ENCODE results near the gene L1CAM. TPM values are rescaled to one million over a fixed set of nuclear protein-coding genes. Genes with fewer than 3 reads are reported as not detected.

L1CAM gene
- total and polyA plus RNA-seq, 9 of the 15 experiments (the other 6 are each of a cell fraction or from before 2014, with no cell fraction given), result 0.09 to 0.86 (median 0.26) TPM; not detected in 3

DNA sequence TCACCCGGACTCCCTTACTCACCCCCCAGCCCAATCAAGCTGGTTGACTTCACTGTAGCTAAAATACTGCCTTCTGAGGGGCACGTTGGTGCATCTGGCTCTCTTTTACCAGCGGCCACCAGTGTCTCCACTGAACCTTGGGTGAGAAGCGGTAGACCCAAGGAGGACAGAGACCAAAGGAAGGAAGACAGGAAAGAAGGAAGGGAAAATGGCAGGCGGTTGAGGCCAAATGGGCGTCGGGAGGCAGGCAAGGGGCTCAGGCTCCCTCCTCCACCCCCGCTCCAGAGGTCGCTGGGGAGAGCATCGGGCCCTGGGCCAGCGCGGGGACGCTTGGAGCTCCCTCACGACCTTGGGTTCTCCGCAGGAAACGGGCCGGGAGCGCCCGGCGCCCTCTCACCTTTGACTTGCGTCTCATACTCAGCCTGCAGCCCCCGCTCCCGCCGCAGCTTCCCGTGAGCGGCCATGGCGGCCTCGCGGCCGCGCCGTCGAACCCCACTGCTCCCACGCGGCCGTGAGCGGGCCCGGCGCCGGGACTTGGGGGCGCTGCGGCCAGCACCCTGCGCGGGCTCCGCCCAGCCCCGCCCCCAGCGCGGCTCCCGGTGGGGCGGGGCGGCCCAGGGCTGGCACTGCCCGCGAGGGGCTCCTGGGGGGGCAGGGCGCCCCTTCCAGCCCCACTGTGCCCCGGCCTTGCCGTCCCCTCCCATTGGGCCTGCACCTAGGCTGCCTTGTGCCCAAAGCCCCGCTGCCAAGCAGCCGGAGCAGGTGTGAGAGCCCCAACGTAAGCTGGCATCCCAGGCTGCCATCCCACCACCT lies 40.0 kb upstream of the L1CAM start, which contains the start of gene ARHGAP4 (continued):
- TF ChIP-seq, protein P1, sequence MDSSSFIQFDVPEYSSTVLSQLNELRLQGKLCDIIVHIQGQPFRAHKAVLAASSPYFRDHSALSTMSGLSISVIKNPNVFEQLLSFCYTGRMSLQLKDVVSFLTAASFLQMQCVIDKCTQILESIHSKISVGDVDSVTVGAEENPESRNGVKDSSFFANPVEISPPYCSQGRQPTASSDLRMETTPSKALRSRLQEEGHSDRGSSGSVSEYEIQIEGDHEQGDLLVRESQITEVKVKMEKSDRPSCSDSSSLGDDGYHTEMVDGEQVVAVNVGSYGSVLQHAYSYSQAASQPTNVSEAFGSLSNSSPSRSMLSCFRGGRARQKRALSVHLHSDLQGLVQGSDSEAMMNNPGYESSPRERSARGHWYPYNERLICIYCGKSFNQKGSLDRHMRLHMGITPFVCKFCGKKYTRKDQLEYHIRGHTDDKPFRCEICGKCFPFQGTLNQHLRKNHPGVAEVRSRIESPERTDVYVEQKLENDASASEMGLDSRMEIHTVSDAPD (CRISPR knock-in tag; IDR thresholded peaks at IDR 0.05), result no peak
- TF ChIP-seq JUND (IDR thresholded peaks at IDR 0.05; ENCODE audit: borderline replicate concordance, low read depth, low read length), result no peak
- TF ChIP-seq JUND (tag; IDR thresholded peaks at IDR 0.05; ENCODE audit: borderline replicate concordance, low read depth, low read length), result no peak
- no peak for TF ChIP-seq TRIM28 (IDR thresholded peaks at IDR 0.05)
- TF ChIP-seq BCL6 (CRISPR knock-in tag; IDR thresholded peaks at IDR 0.05), result no peak
- TF ChIP-seq YY1 (IDR thresholded peaks at IDR 0.05; ENCODE audit: borderline replicate concordance in 1 of 3, control insufficient read depth in 1 of 3, extremely low read depth in 1 of 3, insufficient read depth in 3 of 3, insufficient read length in 1 of 3, insufficient replicate concordance in 2 of 3, low read depth in 1 of 3, low read length in 2 of 3), result peak in 2 of 3 experiments; percentile 76 to 87
- TF ChIP-seq SMC3 (conservative IDR thresholded peaks at IDR 0.05; ENCODE audit: insufficient read depth, low read depth, low read length), result no peak
- TF ChIP-seq RFX1 (IDR thresholded peaks at IDR 0.05), result no peak
- no peak for TF ChIP-seq HCFC1 (IDR thresholded peaks at IDR 0.05; ENCODE audit: low read depth, low read length)
- no peak for TF ChIP-seq PTTG1 (tag; IDR thresholded peaks at IDR 0.05; ENCODE audit: low read depth)
- TF ChIP-seq, protein P2, sequence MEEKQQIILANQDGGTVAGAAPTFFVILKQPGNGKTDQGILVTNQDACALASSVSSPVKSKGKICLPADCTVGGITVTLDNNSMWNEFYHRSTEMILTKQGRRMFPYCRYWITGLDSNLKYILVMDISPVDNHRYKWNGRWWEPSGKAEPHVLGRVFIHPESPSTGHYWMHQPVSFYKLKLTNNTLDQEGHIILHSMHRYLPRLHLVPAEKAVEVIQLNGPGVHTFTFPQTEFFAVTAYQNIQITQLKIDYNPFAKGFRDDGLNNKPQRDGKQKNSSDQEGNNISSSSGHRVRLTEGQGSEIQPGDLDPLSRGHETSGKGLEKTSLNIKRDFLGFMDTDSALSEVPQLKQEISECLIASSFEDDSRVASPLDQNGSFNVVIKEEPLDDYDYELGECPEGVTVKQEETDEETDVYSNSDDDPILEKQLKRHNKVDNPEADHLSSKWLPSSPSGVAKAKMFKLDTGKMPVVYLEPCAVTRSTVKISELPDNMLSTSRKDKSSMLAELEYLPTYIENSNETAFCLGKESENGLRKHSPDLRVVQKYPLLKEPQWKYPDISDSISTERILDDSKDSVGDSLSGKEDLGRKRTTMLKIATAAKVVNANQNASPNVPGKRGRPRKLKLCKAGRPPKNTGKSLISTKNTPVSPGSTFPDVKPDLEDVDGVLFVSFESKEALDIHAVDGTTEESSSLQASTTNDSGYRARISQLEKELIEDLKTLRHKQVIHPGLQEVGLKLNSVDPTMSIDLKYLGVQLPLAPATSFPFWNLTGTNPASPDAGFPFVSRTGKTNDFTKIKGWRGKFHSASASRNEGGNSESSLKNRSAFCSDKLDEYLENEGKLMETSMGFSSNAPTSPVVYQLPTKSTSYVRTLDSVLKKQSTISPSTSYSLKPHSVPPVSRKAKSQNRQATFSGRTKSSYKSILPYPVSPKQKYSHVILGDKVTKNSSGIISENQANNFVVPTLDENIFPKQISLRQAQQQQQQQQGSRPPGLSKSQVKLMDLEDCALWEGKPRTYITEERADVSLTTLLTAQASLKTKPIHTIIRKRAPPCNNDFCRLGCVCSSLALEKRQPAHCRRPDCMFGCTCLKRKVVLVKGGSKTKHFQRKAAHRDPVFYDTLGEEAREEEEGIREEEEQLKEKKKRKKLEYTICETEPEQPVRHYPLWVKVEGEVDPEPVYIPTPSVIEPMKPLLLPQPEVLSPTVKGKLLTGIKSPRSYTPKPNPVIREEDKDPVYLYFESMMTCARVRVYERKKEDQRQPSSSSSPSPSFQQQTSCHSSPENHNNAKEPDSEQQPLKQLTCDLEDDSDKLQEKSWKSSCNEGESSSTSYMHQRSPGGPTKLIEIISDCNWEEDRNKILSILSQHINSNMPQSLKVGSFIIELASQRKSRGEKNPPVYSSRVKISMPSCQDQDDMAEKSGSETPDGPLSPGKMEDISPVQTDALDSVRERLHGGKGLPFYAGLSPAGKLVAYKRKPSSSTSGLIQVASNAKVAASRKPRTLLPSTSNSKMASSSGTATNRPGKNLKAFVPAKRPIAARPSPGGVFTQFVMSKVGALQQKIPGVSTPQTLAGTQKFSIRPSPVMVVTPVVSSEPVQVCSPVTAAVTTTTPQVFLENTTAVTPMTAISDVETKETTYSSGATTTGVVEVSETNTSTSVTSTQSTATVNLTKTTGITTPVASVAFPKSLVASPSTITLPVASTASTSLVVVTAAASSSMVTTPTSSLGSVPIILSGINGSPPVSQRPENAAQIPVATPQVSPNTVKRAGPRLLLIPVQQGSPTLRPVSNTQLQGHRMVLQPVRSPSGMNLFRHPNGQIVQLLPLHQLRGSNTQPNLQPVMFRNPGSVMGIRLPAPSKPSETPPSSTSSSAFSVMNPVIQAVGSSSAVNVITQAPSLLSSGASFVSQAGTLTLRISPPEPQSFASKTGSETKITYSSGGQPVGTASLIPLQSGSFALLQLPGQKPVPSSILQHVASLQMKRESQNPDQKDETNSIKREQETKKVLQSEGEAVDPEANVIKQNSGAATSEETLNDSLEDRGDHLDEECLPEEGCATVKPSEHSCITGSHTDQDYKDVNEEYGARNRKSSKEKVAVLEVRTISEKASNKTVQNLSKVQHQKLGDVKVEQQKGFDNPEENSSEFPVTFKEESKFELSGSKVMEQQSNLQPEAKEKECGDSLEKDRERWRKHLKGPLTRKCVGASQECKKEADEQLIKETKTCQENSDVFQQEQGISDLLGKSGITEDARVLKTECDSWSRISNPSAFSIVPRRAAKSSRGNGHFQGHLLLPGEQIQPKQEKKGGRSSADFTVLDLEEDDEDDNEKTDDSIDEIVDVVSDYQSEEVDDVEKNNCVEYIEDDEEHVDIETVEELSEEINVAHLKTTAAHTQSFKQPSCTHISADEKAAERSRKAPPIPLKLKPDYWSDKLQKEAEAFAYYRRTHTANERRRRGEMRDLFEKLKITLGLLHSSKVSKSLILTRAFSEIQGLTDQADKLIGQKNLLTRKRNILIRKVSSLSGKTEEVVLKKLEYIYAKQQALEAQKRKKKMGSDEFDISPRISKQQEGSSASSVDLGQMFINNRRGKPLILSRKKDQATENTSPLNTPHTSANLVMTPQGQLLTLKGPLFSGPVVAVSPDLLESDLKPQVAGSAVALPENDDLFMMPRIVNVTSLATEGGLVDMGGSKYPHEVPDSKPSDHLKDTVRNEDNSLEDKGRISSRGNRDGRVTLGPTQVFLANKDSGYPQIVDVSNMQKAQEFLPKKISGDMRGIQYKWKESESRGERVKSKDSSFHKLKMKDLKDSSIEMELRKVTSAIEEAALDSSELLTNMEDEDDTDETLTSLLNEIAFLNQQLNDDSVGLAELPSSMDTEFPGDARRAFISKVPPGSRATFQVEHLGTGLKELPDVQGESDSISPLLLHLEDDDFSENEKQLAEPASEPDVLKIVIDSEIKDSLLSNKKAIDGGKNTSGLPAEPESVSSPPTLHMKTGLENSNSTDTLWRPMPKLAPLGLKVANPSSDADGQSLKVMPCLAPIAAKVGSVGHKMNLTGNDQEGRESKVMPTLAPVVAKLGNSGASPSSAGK (IDR thresholded peaks at IDR 0.05), result peak; percentile 77
- TF ChIP-seq ELF4 (CRISPR knock-in tag; IDR thresholded peaks at IDR 0.05), result no peak
- TF ChIP-seq ZNF175 (CRISPR knock-in tag; IDR thresholded peaks at IDR 0.05; ENCODE audit: low read depth), result peak; percentile 44; the same call in 1 of the 2 replicates

All from K562 (cell line).